Pancreas (tissue), 10 donors: Measurements from ENCODE around the gene PTBP3. TPM values are rescaled to one million over a fixed set of nuclear protein-coding genes. Genes with fewer than 3 reads are reported as not detected.

Experiments used
- ATAC-seq, 4 donors: fragments of 200-7000 bp; cut with Tn5 transposase; one replicate each; pipeline versions ENCODE4 v1.8.0 to v1.9.1; 2020; ENCODE audit warnings: mild to moderate bottlenecking in 4 of 4, moderate library complexity in 4 of 4
- DNase-seq, 6 donors: peaks; one replicate each; pipeline ENCODE4 v3.0.0-alpha.2; 2020
- FAIRE-seq: peaks from 2 replicates; lab custom pipeline; 2012; peaks lifted over from hg19 to GRCh38; lab: Jason Lieb, UNC
- H3K27ac ChIP-seq, 4 donors: fragments of 200-600 bp; sonication (generic); 1 replicate in 3 of 4; 2 replicates in 1 of 4; pipeline versions ENCODE4 v1.5.0 to v1.8.0; 2020
- H3K27me3 ChIP-seq, 4 donors: fragments of 200-600 bp; one replicate each; pipeline ENCODE4 v1.8.0; 2021
- H3K36me3 ChIP-seq, 3 donors: fragments of 200-600 bp; sonication (generic) in 1 of 3; one replicate each; pipeline versions ENCODE4 v1.5.0 to v1.8.0; 2020 to 2021
- H3K4me1 ChIP-seq, 3 donors: fragments of 200-600 bp; one replicate each; pipeline ENCODE4 v1.8.0; 2021
- H3K4me3 ChIP-seq, 4 donors: fragments of 200-600 bp; sonication (generic) in 2 of 4; one replicate each; pipeline versions ENCODE4 v1.5.0 to v1.8.0; 2020 to 2021
- H3K9me3 ChIP-seq, 4 donors: fragments of 200-600 bp; one replicate each; pipeline ENCODE4 v1.8.0; 2021
- CTCF ChIP-seq, 4 donors: fragments of 200-600 bp; sonication (generic) in 3 of 4; IDR thresholded peaks; one replicate each; pipeline versions ENCODE4 v1.5.0 to v1.8.0; 2021; ENCODE audit warnings: antibody characterized with exemption in 4 of 4
- WGBS, 2 donors: extraction: QIAGEN DNeasy Blood & Tissue Kit; methylation state at CpG; one replicate each; pipeline ENCODE4 v1.1.7; 2013; 5-methylcytosine and 5-hydroxymethylcytosine counted together
- intact Hi-C, 3 donors: fragments of 100-400 bp; cut with DNase I; formaldehyde crosslinking; loops; one replicate each; pipeline versions ENCODE4 v1.11.1 to v1.14.2; 2022
- polyA plus RNA-seq, 2 donors: library from polyadenylated mRNA; stranded (reverse); fragments of 200-250 nt; gene quantifications; one replicate each; pipeline ENCODE4 v1.2.3, GENCODE V29; 2013
- total RNA-seq, 6 donors: library from RNA; stranded (reverse); fragmentation: NEBNext Ultra II Directional in 4 of 6; extraction: Animal tissue kit (Norgen Biotek cat#: 25700) in 4 of 6; gene quantifications; one replicate each; pipeline versions ENCODE4 v1.2.1 to v1.2.4, GENCODE V29; 2021 to 2023
- donor health status: healthy with polysubstance abuse.
- donor health status: DM: no; HTN: no; CAD: no; lungs with moderate emphysema.
- donor health status: DM: no; HTN: no; CAD: no.
- donor health status: control.
- donor health status: control.
- donor health status: Bipolar disorder and iron deficiency.
- donor health status: DM: yes; HTN: yes; CAD: no.
- donor health status: DM: no; HTN: no; CAD: no.
- donor health status: DM: no; HTN: no; CAD: no.
- donor health status: DM: yes; HTN: yes; CAD: no.

The PTBP3 gene
- total and polyA plus RNA-seq, 8 donors, result 4.4 to 51.5 (median 28.3) TPM

DNA sequence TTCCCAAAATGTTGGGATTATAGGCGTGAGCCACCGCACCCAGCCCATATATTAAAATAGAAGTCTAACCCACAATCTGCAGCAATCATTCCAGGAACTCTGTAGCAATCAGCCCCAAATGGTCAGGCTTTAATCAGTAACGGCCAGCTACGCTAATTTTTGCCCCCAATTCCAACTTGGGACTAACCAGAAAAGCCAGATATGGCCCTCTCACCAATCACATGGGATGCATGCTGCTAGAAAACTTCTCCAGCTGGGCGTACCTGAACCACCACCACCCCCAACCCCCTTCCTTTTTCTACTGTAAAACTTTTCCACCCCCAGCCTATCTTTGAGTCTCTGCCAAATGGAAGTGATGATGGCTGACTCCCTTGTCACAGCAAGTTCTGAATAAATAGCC is 162.5 kb downstream of the PTBP3 start:
- TF ChIP-seq CTCF (IDR thresholded peaks at IDR 0.05), result no peak
- H3K36me3 ChIP-seq, result no peaks in the 10 kb centered on the region
- no peaks in the 10 kb centered on the region for H3K9me3 ChIP-seq
- peaks cover 0 to 15% (median 6%) of the 10 kb centered on the region in 3 donors for H3K4me1 ChIP-seq
- no peak for FAIRE-seq
- WGBS, 2 donors, result 93 to 94% methylated on average over 5 of the region's 5 CpGs
- no peak overlapping the region for H3K4me3 ChIP-seq
- no peak overlapping the region for H3K27ac ChIP-seq
- no peak for ATAC-seq
- H3K27me3 ChIP-seq, result no peaks in the 10 kb centered on the region
- intact Hi-C loops, result no loop called here
- no peak for DNase-seq

- FAIRE-seq (no peak), DNase-seq (peak in 2 of 6 donors; percentile 35 to 44), ATAC-seq (peak in 3 of 4 donors; percentile 52 to 67 (median 59))
- Histone ChIP-seq H3K27me3 (no peaks in the 10 kb centered on the region), H3K36me3 (no peaks in the 10 kb centered on the region), H3K27ac (no peak overlapping the region), H3K4me1 (peaks cover 0 to 15% (median 6%) of the 10 kb centered on the region in 3 donors), H3K4me3 (no peak overlapping the region), H3K9me3 (no peaks in the 10 kb centered on the region)
- no peak for TF ChIP-seq CTCF (IDR thresholded peaks at IDR 0.05)
- intact Hi-C loops, result no loop called here
- 11 to 17% methylated on average over 4 of the region's 4 CpGs for WGBS, 2 donors
These were observed 163.2 kb downstream of the PTBP3 start for GRCh38 chr9:112170235-112170634.

DNA sequence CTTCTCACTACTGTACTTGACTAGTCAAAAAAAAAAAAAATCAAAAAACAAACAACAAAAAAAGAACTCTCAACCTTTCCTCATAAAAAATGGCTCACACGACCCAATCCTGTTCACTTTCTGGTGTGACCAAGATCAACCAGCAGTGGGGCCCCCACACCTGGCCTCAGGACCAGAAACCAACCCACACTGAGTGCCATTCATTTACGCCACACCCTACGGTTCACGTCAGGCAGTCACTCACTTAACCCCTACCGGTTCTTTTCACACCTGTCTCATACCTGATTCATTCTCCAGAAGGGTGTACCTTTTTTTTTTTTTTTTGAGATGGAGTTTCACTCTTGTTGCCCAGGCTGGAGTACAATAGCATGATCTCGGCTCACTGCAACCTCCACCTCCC is 164.1 kb downstream of the PTBP3 start:
- Histone ChIP-seq H3K27ac (no peak overlapping the region), H3K9me3 (no peaks in the 10 kb centered on the region), H3K36me3 (no peaks in the 10 kb centered on the region), H3K4me3 (no peak overlapping the region), H3K27me3 (no peaks in the 10 kb centered on the region), H3K4me1 (peaks cover 0 to 15% (median 6%) of the 10 kb centered on the region in 3 donors)
- ATAC-seq (no peak), DNase-seq (no peak), FAIRE-seq (no peak)
- WGBS, 2 donors, result 80 to 87% methylated on average over 6 of the region's 6 CpGs
- no peak for TF ChIP-seq CTCF (IDR thresholded peaks at IDR 0.05)
- intact Hi-C loops, result no loop called here

DNA sequence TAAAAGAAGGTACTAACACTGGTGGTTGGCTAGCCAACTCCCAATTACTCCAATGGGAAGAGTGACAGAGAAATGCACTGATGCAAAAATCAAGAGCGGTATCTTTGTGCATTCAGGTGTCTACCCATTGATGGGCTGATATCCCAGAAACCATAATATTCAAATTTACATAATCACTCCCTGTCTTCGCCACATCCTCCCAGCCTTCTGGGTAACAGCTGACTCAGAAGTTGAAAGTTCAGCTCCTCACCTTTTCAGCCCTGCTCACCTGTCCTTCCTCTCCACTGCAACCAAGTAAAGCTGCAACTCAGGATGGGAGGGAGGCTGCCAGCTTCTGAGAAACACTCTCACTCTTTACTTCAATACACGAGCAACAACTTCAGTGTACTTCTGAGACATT is 165.2 kb downstream of the PTBP3 start:
- H3K27me3 ChIP-seq, result no peaks in the 10 kb centered on the region
- H3K36me3 ChIP-seq, result no peaks in the 10 kb centered on the region
- DNase-seq (no peak), FAIRE-seq (no peak), ATAC-seq (no peak)
- no peak overlapping the region for H3K27ac ChIP-seq
- no peaks in the 10 kb centered on the region for H3K9me3 ChIP-seq
- peaks cover 0 to 10% (median 6%) of the 10 kb centered on the region in 3 donors for H3K4me1 ChIP-seq
- intact Hi-C loops, result no loop called here
- 69 to 91% methylated on average over 3 of the region's 3 CpGs for WGBS, 2 donors
- H3K4me3 ChIP-seq, result no peak overlapping the region
- no peak for TF ChIP-seq CTCF (IDR thresholded peaks at IDR 0.05)

Other genes with a start within 250 kb of the PTBP3 start
- gene SUSD1, start 158.3 kb downstream of the PTBP3 start, total RNA-seq, result 10 to 100 TPM in 2 of 6 donors, 1 to 10 TPM in 4; 2.8 to 14.8 (median 4.4) TPM
- 1 to 10 TPM; 2.6 to 6.3 TPM for gene SUSD1, start 158.3 kb downstream of the PTBP3 start, polyA plus RNA-seq
- 10 to 100 TPM; 11.3 to 20.4 (median 15.4) TPM for gene HSDL2, start 46.5 kb upstream of the PTBP3 start, total RNA-seq
- gene HSDL2, start 46.5 kb upstream of the PTBP3 start, polyA plus RNA-seq, result 10 to 100 TPM in 1 of 2 donors, 1 to 10 TPM in 1; 9.4 to 11.9 TPM
- gene KIAA1958, start 153.2 kb upstream of the PTBP3 start, total RNA-seq, result 10 to 100 TPM in 1 of 6 donors, 1 to 10 TPM in 5; 3.5 to 11.8 (median 6.2) TPM
- 1 to 10 TPM; 1.4 to 1.7 TPM for gene KIAA1958, start 153.2 kb upstream of the PTBP3 start, polyA plus RNA-seq